A172 (cell line): Measurements from ENCODE around the gene SYT2. TPM values are rescaled to one million over a fixed set of nuclear protein-coding genes. Genes with fewer than 3 reads are reported as not detected.

Experiments used
- DNase-seq: peaks from one replicate; pipeline ENCODE4 v3.0.0-alpha.2; 2015; ENCODE audit warnings: low spot score
- total RNA-seq: library from RNA; depleted of rRNA; stranded (reverse); fragments of >200 nt; shearing (Covaris generic); gene quantifications from 2 replicates; pipeline ENCODE4 v1.2.3, GENCODE V29; 2014

SYT2 gene
- total RNA-seq, 1 experiment from 2014 or later: not detected

DNA sequence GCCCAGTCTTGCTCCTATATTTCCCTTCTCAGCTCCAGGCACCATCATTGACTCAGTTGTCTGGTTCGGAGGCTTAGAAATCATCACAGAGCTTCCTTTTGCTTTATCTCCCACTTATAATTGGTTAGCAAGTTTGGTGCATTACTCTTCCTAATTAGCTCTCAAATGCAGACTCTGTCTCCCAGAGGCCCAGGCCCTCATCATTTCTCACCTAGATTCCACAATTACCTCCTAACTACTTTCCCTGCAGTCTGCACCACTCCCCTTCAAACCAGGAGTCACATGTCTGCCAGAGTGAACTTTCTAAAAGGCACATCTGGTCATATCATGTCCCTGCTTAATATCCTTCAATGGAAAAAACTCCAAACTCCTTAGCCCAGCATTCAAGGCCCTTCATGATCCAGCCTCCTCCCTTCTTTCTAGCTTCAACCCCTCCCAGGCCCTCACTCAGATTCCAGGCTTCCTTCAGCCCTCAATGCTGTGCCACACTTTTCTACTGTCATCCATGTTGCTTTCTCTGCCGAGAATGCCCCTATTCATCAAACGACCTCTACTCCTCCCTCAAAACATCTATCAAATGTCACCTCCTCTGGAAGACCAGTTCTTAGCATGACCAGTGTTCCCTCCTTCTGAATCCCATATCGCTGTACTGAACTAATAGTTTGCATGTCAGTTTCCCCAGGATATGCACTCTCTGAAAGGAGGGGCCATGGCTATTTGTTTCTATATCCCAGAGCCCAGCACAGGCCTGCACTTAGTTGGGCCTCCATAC is 30.7 kb downstream of the SYT2 start:
- DNase-seq: no peak

DNA sequence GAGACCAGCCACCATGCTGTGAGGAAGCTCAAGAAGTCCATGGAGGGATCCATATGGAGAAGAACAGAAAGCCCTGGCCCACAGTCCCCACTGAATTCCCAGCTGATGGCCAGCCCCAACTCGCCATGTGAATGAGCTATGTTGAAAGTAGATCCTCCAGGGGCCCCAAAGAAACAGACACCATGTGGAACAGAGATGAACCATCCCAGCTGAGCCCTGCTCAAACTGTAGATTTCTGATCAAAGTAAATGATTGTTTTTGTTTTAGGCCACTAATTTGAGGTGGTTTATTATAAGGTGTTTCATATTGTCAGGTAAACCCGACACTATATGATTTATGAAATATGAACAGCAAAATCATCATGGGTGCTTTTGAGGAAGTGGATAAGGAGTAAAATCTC is 32.8 kb downstream of the SYT2 start:
- no peak for DNase-seq

DNA sequence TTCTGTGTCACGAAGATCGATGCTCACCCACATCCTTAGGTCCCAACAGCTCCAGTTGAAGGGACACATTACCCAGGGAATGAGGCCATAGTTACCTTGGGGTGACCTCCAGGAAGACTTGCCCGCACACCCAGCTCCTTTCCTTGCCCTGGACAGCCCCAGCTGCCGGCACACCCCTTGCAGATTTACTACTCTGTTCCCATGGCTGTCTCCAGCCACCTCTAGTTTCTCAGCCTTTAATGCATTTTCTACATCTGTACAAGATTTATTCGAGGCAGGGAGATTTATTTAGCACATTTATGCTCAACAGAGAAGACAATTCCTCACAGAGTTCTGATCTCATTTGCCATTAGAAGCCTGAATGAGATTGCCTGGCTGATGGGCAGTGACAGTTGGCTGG is 36.7 kb downstream of the SYT2 start:
- no peak for DNase-seq

DNA sequence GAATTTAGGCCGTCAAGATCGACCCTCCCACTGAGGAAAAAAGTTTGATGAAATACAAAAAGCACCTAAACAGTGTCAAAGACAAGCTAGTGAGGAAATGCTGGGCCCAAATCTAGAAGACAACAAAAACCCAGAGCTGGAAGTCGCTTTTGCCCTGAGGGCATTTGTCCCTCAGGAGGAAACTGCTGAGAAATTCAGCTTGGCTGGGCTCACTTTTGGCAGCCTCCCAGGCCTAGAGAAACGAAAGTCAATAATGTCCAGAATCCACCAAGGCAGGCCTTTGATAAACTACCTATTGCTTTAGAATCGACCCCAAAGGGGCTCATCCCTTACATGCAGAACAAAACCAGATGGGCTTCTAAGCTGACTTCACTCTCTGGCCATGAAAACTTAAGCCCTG is 38.9 kb downstream of the SYT2 start:
- no peak for DNase-seq

DNA sequence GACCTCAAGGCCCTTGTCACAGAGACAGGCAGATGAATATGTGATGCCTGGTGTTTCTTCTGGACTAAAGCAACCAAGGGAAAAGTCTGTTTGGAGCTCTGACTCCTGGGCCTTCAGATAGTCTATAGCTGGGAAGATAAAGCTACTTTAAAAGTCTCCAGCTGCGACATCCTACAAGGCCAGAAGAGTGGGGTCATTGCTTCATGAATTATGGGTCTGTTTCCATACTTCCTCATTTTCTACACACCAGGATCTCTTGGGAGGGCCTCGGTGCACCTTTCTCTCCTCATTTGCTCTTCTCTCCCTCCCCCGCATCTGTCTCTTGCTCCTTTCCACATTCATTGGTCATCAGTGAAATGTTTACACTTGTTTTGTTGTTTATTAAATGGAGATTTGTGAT is 44.8 kb downstream of the SYT2 start:
- no peak for DNase-seq

DNA sequence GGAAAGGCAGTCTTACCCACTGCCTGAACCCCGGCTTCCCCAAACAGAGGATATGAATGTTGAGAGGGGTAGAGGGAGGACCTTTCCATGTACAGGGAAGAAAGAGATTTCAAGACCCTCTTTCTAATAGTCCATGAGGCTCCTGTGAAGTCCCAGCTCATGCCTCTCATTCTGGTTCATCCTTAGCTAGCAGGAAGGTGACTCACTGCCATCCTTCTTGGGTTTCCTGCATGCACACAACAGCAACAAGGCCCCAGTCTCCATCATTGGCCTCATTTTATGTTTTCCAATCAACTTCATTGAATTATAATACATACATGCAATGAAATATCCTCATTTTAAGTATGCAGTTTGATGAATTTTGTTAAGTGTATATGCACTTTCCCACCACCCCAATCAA is 46.2 kb downstream of the SYT2 start:
- DNase-seq: no peak

DNA sequence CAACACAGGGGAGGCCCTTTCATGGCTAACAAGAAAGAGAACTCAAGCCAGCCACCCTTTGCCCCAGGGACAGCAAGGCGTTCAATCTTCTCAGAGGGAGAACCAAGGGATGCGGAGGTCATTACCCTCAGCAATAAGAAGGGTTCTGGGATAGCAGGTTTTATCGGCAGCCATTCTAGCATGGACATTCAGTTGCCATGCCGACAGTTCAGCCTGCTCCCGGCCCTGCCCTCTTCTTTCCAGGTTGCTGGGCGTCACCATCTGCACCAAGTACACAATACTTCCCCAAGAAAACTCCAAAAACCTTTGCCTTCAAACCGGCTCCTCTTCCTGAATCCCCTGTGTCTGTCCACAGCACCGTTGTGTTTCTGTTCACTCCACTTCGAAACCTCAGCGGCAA is 47.1 kb downstream of the SYT2 start:
- no peak for DNase-seq

DNA sequence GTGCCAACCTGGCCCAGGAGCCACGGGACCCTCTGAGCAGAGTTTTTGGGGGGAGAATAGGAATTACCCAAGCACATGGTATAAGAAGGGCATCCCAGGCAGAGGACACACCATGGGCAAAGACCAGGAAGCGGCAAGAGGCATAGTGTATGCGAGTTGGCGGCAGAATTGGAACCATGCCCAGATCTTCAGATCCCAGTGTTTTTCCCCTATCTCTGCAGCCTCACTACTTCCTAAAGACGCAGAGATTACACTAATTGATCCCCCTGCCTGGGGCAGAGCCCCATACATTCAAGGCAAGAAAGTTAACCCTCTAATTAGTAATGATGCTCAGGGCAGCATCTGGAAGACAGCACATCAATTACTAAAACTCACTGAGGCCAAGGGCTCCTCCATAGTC is 48.2 kb downstream of the SYT2 start:
- no peak for DNase-seq

DNA sequence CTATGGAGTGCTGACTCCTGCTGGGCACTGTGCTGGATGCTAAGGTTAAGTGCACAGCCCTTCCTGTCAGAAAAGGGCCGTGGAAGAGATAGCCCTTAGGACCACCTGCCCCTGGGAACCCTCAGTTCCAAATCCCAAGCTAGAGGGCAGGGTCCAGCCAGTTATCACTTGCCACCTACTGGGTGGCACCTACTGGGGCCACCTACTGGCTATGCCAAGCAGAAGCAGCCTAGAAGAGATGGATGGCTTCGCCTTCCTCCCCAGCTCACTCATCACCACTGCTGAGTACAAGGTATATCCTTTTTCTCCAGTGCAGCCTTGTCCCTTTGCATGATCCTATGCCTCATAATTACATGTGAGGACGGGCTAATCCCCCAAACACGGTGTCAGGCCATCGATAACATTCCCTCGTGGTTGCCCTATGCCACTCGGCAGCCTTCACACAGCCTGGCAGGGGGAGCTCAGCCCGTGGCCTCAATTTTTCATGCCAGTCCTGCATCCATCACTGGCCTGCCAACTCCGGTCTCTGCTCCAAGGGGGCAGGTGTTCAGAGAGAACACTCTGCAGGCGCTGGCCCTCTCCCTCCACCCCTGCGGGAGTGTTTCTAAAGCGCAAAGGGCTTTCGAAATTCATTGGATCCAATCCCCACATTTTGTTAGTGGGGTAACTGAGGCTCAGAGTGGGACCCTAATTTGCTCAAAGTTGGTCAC is 49.0 kb downstream of the SYT2 start:
- DNase-seq: peak; percentile 18

DNA sequence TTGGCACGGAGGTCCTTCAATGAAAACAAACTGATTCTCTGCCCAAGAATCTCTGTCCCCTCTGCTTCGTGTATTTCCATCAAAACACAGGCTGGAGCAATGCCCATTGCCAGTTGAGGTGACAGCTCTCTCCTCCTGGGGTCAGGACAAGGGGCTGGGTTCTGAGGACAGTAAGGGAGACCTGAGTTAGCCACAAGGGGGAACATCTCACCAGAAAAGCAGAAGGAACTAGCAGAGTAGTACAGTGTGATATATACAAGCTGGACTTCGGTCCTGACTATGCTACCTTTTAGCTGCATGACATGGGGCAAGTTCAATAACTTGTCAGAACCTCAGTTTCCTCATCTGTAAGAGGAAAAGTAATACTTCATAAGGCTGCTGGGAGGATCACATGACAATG is 50.3 kb downstream of the SYT2 start:
- no peak for DNase-seq

DNA sequence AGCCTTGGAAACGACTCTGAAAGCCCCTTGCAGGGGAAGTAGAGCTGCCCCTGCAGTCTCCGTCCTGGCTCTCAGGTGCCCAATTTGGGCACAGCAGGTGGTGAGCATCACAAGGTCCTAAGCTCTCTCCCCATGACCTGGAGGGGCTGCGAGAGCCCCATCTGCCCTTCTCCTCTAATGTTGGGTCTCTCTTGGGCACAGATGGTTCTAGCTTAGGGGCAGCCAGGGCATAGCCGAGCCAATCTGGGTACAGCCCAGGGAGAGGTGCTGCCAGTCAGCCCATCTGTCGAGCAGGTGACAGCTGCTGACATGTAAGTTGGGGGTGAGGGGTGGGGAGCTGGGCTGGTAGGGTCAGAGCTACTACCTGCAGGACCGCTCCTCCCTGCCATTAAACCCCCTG is 50.7 kb downstream of the SYT2 start:
- no peak for DNase-seq

DNA sequence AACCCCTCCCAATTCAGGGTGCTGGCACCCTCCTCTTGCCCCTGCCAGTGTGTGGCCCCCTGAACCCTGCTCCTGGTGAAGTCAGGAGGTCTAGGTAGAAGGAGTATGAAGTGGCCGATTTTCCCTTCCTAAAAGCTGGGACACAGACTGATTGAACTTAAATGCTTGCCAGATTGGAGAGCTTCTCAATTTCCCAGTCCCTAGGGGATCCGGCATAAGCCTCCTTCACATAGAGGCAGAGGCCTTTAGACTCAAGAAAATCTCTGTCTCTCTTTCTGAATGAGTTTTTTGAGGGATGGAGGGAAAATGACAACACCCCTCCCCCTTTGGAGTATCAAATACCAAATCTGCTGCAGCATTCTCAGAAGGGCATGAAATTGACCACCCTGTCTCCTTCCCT is 51.5 kb downstream of the SYT2 start:
- DNase-seq: no peak

DNA sequence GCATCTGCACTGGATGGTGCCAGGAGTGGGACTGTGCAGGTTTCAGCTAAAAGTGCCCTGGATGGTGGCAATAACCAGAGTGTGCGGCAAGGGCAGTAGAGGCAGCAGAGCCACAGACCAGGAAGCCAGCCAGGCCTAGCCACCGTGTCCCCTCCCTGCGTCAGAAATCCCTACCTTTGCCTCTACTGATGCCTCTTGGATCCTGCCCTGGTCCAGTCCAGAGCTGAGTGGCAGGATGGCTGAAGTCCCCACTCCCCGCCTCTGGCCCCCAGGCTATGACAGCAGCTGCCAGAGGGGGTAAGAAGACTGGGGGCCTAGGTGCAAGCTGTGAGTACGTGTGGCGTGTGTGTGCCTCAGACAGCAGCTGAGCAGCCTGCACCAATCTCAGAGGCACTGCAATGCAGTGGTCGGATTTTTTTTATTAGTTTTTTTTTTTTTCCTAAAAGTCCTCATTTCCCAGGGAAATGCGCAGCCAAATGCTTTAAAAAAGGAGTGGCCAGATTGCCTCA is 51.9 kb downstream of the SYT2 start:
- no peak for DNase-seq

DNA sequence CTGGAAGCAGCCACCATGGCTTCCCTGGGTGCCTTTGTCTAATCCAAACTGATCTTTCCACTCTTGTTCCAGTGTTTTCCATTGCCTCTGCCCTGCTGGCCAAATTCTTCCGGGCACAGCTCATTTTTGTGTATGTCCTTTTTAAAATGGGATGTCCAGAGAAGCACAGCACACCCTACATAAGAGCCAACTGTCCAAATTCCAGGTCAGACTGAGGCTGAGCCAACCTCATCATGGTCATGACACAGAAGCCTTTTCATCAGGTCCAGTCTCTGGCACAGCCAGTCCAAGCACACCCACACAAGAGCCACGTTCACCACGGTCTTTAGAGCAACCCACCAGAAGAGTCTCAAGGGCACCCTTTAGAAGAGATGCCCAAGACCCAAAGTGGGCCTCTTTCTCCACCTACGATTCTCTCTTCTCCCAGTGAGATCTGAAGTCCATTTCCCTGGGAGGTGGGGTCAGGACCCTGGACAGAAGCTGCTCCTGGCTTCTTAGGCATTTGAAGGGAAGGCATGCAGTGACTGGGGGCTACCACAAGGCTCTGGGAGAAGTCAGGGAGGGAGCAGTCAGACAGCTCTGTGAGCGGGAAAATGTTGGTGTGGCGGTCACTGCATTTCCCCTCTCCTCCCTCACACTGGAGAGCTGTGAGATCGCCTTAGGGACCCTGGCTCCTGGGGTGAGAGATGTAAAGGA is 53.2 kb downstream of the SYT2 start:
- peak; percentile 53 for DNase-seq

DNA sequence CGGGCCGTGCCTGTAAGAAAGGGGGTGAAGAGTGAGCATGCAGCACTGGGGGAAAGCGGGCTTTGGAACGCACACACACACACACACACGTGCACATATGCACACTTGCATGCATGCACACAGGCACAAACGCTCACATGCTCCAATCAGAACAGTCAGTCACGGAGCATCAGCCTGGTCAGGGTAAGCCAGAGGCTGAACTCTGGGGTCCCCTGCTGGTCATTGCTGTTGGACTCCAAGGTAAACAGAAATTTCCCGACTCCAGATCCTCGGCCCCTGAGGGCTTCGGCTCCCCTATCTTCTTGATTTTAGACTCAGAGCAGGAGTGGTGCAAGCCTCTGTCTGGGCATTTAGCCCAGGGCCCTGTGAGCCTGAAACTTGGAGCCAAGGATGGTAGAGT is 54.2 kb downstream of the SYT2 start:
- no peak for DNase-seq

DNA sequence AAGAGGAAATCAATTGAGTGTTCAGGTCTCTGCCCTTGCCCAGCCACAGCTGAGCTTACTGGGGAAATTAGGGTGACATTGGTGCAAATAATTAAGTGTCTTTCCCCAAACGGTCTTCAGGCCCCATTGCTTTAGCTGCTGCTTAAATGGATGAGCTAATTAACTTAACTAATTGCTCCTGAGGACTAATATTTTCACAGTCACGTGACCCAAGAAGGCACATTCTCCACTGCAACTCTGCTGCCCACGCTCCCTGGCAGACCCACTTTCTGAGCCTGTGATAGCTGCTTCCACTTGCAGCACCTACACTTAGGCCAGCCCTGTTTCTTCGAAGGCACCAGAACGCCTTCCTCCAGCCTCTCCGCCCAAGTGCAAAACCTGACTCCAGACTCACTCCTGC is 56.2 kb downstream of the SYT2 start:
- no peak for DNase-seq

DNA sequence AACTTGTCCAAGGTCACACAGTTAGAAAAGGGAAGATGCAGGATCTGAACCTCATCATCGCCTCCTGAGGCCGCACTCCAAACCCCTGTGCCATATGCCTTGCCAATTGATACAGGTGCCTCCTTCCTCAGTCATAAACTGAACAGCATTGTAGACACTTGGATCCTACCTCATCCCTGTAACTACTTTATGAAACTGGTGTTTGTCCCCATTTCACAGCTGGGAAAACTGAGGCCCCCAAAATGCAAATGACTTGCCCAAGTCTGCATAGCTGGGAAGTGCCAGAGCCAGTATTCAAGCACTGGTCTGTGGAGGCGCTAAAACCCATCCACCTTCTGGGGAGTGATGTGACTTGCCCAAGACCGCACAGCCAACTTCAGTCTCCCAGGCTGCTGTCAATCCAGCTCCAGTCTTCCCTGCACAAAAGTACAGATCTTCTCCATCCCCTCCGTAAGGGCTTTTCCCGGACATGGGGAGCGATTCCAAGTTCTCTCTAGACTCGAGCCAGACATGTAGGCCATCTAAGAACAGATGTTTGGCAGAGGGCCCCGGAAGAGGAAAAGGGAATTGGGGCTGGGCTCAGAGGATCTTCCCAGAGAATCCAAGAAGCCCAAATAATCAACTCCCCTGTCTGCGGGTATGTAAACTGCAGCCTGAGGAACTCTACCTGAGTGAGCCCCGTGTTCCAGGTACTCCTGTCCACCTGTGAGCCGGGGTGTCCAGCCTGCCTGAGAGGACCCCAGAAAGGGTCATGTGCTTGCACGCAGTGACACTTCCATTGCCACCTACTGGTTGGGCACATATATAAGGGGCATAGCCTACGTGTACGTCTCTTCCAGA is 60.5 kb downstream of the SYT2 start:
- no peak for DNase-seq

DNA sequence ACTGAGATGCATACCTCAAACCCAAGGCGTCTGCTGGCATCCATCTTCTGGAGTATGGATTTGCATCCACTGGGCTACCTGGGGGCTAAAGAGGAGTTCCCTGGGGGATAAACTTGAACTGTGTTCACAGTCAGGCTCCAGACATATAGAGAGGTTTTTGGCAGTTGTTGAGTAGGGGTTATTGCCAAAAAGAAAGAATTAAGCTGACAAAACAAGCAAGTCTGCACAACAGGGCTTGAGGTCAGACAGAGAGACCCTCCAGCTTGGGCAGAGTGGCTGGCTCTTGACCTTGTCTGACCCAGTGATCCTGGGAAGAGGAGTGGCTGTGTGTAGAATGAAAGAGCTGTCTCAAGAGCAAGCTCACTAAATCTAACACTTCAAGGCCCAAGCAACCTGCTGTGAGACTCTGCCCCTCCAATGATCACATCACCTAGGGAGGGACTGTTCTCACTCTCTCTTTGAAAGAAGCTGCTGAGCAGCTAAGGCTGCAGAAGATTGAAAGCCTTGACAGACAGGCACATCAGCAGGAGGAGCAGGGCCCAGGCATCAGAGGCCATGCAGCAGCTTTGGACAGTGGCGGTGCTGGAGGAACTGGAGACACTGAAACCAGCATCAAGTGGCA is 61.5 kb downstream of the SYT2 start:
- DNase-seq: no peak

DNA sequence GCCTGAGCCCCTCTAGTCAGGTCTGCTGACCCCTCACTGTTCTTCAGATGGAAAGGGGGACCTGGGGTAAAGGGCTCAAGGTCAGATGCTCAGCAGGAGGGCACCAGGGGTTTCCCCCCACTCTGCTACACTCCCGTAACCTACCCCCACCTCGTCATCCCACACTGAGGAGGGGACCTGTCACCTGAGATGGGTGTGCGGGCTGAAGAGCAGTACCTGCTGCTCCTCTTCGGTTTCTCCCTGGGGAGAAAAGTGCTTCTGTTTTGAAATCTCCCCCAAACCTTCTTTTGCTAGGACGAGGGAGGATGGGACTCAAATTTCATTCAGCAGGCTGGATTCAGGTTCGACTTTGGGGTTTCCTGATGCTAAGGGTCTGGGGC is 65.2 kb downstream of the SYT2 start:
- DNase-seq: no peak

DNA sequence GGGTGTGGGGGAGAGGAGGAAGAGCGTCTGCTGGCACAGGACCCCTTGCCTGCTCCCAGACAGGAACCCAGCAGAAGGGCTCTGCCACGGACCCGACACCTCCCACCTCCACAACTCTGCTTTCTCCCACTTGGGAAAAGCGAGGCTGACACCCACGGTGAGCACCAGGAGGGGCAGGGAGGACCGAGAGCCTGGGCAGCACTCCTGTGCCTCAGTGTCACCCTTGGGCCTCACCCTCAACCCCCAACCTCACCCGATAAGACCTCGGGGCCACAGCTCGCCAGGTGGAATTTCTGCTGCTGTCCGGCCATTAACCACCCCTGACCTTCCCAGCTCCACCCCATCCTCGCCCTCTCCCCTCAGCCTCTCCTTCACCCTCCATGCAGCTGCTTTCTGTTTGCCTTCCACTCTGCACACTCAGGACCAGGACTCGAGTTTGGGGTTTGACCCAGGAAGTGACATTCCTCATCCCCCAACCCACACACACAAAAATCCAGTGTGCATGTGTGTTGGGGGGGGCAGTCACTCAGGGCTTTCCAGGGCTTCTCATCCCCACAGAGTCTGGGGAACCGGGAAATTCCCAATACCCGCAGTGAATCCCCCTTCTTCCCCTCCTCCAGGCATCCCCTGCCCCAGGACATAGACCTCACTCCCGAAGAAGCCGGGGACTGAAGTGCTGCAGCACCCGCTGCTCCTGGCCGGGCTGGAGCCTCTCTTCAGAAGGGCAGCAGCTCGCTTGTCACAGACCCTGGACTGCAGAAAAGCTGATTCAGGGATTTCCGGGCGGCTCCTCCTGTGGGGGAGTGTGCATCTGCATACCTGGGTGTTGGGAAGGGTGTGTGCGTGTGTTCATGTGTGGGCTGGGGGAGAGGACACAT is 65.8 kb downstream of the SYT2 start:
- no peak for DNase-seq
